Measurements from ENCODE around the gene AATK. TPM values are rescaled to one million over a fixed set of nuclear protein-coding genes. Genes with fewer than 3 reads are reported as not detected.

The AATK gene
- total and polyA plus RNA-seq, 4 donors: 2.9 to 15.1 (median 9.1) TPM

DNA sequence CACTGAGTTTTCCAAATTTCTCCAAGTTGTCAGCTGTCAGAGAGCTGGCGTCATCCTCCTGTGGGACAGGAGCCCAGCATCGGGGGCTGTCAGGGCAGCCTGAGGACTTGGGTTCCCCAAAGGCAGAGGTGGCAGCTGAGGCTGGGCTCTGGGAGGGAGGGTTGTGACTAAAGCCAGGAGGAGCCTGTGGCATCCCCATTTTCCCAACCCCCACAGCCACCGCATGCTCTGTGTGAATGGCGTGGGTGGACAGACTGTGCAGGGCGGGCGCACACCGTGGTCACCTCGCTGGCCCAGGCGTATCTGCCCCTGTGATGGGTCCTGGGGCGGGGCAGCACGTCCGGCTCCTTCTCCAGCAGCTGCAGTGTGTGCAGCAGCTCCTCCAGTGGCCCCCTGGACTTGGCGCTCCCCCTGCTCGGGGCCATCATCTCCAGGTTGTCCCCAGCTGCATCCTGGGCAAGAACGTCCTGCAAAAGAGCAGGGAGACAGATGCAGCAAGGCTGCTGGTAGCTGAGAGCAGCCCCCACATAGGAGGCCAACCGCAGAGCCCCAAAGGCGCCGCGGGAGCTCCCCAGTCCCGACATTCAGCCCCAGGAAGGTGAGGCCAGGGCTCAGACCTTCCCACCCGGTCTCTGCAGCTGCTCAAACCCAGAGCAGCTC, 31.9 kb upstream of the AATK start:
- H3K9me3 ChIP-seq (ENCODE audit: control insufficient read depth, low read length): no peaks in the 10 kb centered on the region
- H3K27ac ChIP-seq (ENCODE audit: low read depth in 1 of 2, low read length in 2 of 2): no peak overlapping the region
- intact Hi-C loops (cut with DNase I): no loop called here
- no peaks in the 10 kb centered on the region for H3K36me3 ChIP-seq (ENCODE audit: control insufficient read depth in 1 of 2, insufficient read depth in 2 of 2, low read length in 1 of 2)
- no peak for DNase-seq
- no peaks in the 10 kb centered on the region for H3K4me1 ChIP-seq (ENCODE audit: control insufficient read depth in 1 of 2, insufficient read depth in 2 of 2, low read length in 2 of 2)
- 93 to 94% methylated on average over 21 of the region's 21 CpGs for WGBS, 2 donors
- ATAC-seq (ENCODE audit: low FRiP score): no peak
- no peaks in the 10 kb centered on the region for H3K27me3 ChIP-seq (ENCODE audit: control insufficient read depth in 1 of 2, insufficient read depth in 2 of 2, low read length in 1 of 2)
- H3K4me3 ChIP-seq (ENCODE audit: low read length in 2 of 2): no peak overlapping the region

DNA sequence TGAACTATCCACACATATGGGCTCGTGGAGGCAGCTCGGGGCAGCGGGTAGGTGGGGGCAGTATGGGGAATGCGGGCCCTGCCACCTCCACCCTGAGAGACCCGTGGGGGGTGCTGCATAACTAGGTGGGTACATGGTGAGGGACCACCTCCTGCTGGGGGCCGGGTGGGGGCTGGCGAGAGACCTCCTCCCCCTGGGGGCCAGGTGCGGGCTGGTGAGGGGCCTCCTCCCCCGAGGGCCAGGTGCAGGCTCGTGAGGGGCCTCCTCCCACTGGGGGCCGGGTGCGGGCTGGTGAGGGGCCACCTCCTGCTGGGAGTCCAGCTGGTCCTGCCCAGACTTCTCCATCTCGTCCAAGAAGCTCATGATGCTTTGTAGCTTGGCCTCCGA, 31.4 kb upstream of the AATK start:
- 86 to 89% methylated on average over 14 of the region's 14 CpGs for WGBS, 2 donors
- DNase-seq (no peak), ATAC-seq (ENCODE audit: low FRiP score) (no peak)
- Histone ChIP-seq H3K36me3 (ENCODE audit: control insufficient read depth in 1 of 2, insufficient read depth in 2 of 2, low read length in 1 of 2) (no peaks in the 10 kb centered on the region), H3K4me1 (ENCODE audit: control insufficient read depth in 1 of 2, insufficient read depth in 2 of 2, low read length in 2 of 2) (no peaks in the 10 kb centered on the region), H3K9me3 (ENCODE audit: control insufficient read depth, low read length) (no peaks in the 10 kb centered on the region), H3K27ac (ENCODE audit: low read depth in 1 of 2, low read length in 2 of 2) (no peak overlapping the region), H3K4me3 (ENCODE audit: low read length in 2 of 2) (no peak overlapping the region), H3K27me3 (ENCODE audit: control insufficient read depth in 1 of 2, insufficient read depth in 2 of 2, low read length in 1 of 2) (no peaks in the 10 kb centered on the region)
- intact Hi-C loops (cut with DNase I): no loop called here

DNA sequence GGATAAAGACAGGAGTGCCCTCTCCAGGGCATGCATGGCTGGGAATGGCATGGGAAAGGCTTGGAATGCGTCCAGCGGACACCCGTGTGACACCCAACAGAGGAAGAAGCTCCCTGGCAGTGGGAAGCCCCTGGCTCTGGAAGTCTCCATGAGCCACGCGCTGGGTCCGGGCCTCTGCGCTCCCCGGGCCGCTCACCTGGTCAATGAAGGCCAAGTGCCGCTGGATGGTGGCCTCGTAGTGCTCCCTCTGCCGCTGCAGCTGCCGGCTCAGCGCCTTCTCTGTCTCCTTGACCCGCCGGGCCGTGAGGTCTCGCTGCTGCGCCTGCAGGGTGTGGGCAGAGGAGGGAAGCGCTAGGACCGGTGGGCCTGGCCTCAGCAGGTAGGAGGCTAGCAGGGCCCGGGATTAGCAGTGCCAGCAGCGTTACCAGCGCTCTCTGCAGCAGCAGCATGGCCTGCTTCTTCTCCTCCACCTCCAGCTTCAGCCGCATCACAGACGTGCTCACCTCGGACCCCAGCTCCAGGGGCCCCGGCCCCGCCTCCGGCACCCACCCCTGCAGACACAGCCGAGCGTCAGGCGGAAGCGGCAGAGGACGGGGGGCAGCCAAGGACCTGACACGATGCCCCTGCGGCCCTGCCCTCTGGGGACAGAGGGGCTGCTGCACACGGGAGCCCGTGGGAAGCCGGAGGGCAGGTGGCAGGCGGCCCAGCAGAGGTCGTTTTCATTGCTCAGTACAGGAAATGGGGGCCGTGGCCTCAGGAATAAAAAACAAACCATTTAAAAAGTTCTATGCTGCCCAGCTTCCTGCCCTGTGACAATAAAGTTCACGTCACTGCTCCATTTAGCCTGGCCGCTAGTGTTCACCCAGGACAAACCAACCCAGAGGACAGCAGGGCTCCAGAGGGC, 30.7 kb upstream of the AATK start:
- no peak overlapping the region for H3K4me3 ChIP-seq (ENCODE audit: low read length in 2 of 2)
- no peak for ATAC-seq (ENCODE audit: low FRiP score)

DNA sequence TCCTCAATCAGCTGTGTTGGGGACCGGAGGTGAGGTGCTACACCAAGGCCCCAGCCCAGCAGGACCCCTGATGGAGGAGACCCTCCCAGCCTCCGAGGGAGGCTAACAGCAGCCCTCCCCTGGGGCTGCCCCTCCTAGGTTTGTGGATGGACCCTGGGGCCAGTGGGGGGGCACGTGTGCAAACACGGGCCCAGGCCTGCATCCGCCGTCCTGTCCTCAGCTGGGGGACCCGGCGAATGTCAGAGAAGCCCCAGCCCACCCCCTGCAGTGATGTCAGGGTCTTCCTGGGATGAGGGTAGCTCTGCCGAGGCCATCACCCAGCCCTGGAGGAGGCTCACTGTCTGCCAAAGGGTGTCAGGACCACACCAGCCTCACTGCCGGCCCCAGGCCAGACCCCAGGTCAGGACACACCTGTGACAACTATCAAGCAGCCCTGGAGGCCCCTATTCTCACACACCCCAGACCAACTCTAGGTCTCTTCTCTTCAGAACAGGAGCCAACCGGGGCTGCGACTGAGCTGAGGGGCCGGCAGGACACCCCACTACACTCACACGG, 30.0 kb upstream of the AATK start:
- 90 to 91% methylated on average over 12 to 14 of the region's 14 CpGs for WGBS, 2 donors
- Histone ChIP-seq H3K9me3 (ENCODE audit: control insufficient read depth, low read length) (no peaks in the 10 kb centered on the region), H3K4me3 (ENCODE audit: low read length in 2 of 2) (no peak overlapping the region), H3K36me3 (ENCODE audit: control insufficient read depth in 1 of 2, insufficient read depth in 2 of 2, low read length in 1 of 2) (no peaks in the 10 kb centered on the region), H3K27me3 (ENCODE audit: control insufficient read depth in 1 of 2, insufficient read depth in 2 of 2, low read length in 1 of 2) (no peaks in the 10 kb centered on the region), H3K27ac (ENCODE audit: low read depth in 1 of 2, low read length in 2 of 2) (no peak overlapping the region), H3K4me1 (ENCODE audit: control insufficient read depth in 1 of 2, insufficient read depth in 2 of 2, low read length in 2 of 2) (no peaks in the 10 kb centered on the region)
- ATAC-seq (ENCODE audit: low FRiP score): no peak
- intact Hi-C loops (cut with DNase I): no loop called here
- DNase-seq: no peak

More for the DNA sequence above, 30.7 kb upstream of the AATK start:
- H3K27ac ChIP-seq (ENCODE audit: low read depth in 1 of 2, low read length in 2 of 2): no peak overlapping the region
- H3K27me3 ChIP-seq (ENCODE audit: control insufficient read depth in 1 of 2, insufficient read depth in 2 of 2, low read length in 1 of 2): no peaks in the 10 kb centered on the region
- H3K9me3 ChIP-seq (ENCODE audit: control insufficient read depth, low read length): no peaks in the 10 kb centered on the region
- no peaks in the 10 kb centered on the region for H3K36me3 ChIP-seq (ENCODE audit: control insufficient read depth in 1 of 2, insufficient read depth in 2 of 2, low read length in 1 of 2)
- H3K4me1 ChIP-seq (ENCODE audit: control insufficient read depth in 1 of 2, insufficient read depth in 2 of 2, low read length in 2 of 2): no peaks in the 10 kb centered on the region
- 87 to 91% methylated on average over 45 of the region's 45 CpGs for WGBS, 2 donors
- intact Hi-C loops (cut with DNase I): no loop called here
- no peak for DNase-seq

DNA sequence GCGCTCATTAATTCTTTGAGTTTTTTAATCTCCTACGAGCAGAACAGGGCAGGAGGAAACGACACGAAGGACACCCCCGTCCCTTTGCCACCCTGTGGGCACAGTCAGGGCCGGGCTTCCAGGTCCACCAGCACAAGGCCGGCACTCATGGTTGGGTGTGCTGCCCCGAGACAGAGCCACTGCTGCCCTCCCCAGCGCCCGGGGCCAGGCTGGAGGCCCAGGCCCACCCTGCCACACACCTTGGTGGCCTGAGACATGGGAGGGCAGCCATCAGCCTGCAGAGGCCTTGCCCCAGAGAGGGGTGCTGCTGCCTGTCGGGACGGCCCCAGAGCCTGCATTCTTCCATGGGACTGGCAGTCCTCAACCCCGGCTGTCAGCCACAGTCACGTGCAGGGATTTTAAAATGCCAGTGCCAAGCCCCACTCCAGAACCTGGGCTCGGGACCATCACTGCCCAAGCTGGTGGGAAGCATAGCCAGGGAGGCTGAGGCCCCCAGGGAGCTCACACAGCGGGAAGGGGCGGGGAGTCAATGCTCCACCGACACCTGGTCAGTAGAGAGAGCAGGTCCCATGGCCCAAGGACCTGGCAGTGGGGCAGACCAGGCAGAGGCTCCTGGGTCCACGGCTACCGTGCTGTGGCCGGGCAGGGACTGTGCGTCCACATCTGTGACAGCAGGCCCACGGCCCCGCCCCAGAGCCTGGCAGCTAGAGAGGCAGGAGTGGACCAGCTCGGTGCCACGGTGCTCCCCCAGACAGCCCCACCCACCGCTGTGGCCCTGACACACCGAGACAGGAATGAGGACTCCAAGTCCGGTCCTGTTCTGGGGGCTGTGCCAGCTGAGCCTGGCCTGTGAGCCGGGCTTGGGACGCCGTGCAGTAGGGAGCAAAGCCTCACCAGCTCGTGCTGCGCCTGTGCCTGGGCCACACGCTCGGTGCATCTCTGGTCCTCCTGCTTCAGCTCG, 29.2 kb upstream of the AATK start:
- no peaks in the 10 kb centered on the region for H3K36me3 ChIP-seq (ENCODE audit: control insufficient read depth in 1 of 2, insufficient read depth in 2 of 2, low read length in 1 of 2)
- no peaks in the 10 kb centered on the region for H3K9me3 ChIP-seq (ENCODE audit: control insufficient read depth, low read length)
- WGBS, 2 donors: 57 to 58% methylated on average over 37 of the region's 37 CpGs
- no peak for DNase-seq
- intact Hi-C loops (cut with DNase I): no loop called here
- H3K4me3 ChIP-seq (ENCODE audit: low read length in 2 of 2): no peak overlapping the region
- H3K27me3 ChIP-seq (ENCODE audit: control insufficient read depth in 1 of 2, insufficient read depth in 2 of 2, low read length in 1 of 2): no peaks in the 10 kb centered on the region
- no peaks in the 10 kb centered on the region for H3K4me1 ChIP-seq (ENCODE audit: control insufficient read depth in 1 of 2, insufficient read depth in 2 of 2, low read length in 2 of 2)
- H3K27ac ChIP-seq (ENCODE audit: low read depth in 1 of 2, low read length in 2 of 2): no peak overlapping the region
- ATAC-seq (ENCODE audit: low FRiP score): peak; percentile 33

DNA sequence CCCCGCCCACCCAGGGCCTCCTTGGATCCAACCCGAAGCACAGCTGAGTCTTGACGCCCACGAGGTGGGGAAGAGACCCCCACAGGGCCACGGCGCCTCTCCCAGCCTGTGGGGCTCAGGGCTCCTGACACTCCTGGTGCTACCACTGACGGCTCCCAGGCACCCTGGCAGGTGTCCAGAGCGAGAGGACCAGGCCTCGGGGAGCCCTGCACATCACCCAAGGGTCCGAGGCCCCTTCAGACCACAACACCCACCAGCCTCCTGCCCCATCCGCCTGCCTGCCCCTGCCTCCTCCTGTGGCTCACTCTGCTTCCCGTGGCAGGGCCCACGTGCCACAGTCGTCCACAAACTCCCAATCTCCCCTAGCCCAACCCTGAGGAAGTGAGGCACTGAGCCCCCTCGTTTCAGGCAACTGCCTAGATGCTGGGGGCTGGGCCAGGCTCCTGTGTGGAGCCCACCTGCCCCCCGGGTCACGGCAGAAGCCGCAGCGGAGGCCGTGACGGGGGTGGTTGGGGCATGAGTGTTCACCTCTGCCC, 28.3 kb upstream of the AATK start:
- ATAC-seq (ENCODE audit: low FRiP score) (no peak), DNase-seq (no peak)
- Histone ChIP-seq H3K36me3 (ENCODE audit: control insufficient read depth in 1 of 2, insufficient read depth in 2 of 2, low read length in 1 of 2) (no peaks in the 10 kb centered on the region), H3K27me3 (ENCODE audit: control insufficient read depth in 1 of 2, insufficient read depth in 2 of 2, low read length in 1 of 2) (no peaks in the 10 kb centered on the region), H3K4me1 (ENCODE audit: control insufficient read depth in 1 of 2, insufficient read depth in 2 of 2, low read length in 2 of 2) (no peaks in the 10 kb centered on the region), H3K4me3 (ENCODE audit: low read length in 2 of 2) (no peak overlapping the region), H3K27ac (ENCODE audit: low read depth in 1 of 2, low read length in 2 of 2) (no peak overlapping the region), H3K9me3 (ENCODE audit: control insufficient read depth, low read length) (no peaks in the 10 kb centered on the region)
- intact Hi-C loops (cut with DNase I): no loop called here
- WGBS, 2 donors: 93 to 95% methylated on average over 17 to 21 of the region's 21 CpGs

DNA sequence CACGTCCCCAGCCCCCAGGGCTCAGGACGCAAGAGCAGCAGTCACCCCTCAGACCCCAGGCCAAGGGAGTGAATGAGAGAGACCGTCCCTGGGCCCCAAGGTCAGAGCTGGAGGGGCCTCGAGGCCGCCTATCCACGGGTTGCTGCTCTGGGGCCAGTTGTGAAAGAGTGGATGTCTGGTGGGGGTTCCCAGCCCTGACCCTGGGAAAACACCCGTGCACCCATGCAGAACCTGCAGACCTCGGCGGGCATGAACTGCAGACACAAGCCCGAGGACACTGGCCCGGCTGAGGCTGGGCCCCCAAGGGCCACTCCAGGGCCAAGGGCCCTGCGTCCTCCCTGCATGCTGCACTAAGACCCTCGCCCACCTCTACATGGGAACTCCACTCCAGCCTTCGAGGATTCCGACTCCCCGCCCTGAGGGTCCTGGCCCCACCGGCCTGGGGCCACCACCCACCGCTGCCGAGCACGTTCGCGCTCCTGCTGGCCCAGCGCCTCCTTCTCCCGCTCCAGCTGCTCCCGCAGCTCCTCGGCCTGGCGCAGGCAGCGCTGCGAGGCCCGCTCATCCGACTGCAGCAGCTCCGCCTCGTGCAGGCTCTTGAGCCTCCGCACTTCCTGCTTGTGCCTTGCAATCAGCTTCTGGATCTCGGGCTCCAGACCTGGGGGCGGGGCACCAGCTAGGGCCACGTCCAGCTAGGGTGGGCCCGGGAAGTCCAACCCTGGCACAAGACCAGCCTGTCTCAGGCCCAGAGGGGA, 27.6 kb upstream of the AATK start:
- H3K9me3 ChIP-seq (ENCODE audit: control insufficient read depth, low read length): no peaks in the 10 kb centered on the region
- H3K36me3 ChIP-seq (ENCODE audit: control insufficient read depth in 1 of 2, insufficient read depth in 2 of 2, low read length in 1 of 2): no peaks in the 10 kb centered on the region
- 92 to 94% methylated on average over 37 to 38 of the region's 38 CpGs for WGBS, 2 donors
- H3K27me3 ChIP-seq (ENCODE audit: control insufficient read depth in 1 of 2, insufficient read depth in 2 of 2, low read length in 1 of 2): no peaks in the 10 kb centered on the region
- no peak for ATAC-seq (ENCODE audit: low FRiP score)
- no peak overlapping the region for H3K4me3 ChIP-seq (ENCODE audit: low read length in 2 of 2)
- no peaks in the 10 kb centered on the region for H3K4me1 ChIP-seq (ENCODE audit: control insufficient read depth in 1 of 2, insufficient read depth in 2 of 2, low read length in 2 of 2)
- no peak for DNase-seq
- no peak overlapping the region for H3K27ac ChIP-seq (ENCODE audit: low read depth in 1 of 2, low read length in 2 of 2)
- intact Hi-C loops (cut with DNase I): no loop called here

DNA sequence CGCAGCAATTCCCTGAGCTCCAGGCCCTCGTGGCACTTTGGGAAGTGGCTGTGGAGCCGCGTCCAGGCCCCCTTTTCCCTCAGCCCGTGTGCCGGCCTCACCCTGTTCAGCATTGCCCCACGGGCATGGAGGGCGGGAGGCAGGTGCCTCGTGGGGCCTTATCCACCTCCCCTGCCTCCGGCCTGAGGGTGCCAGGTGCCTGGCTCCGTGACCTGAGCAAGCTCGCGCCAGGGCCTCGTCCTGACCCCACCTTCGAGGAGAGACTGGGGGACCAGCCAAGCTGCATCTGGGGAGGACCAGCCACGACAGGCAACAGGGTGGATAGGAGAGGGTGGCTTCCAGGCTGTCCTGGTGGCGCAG, 27.0 kb upstream of the AATK start:
- ATAC-seq (ENCODE audit: low FRiP score): no peak
- WGBS, 2 donors: 91 to 94% methylated on average over 17 of the region's 17 CpGs
- Histone ChIP-seq H3K27me3 (ENCODE audit: control insufficient read depth in 1 of 2, insufficient read depth in 2 of 2, low read length in 1 of 2) (no peaks in the 10 kb centered on the region), H3K4me3 (ENCODE audit: low read length in 2 of 2) (no peak overlapping the region), H3K4me1 (ENCODE audit: control insufficient read depth in 1 of 2, insufficient read depth in 2 of 2, low read length in 2 of 2) (no peaks in the 10 kb centered on the region), H3K36me3 (ENCODE audit: control insufficient read depth in 1 of 2, insufficient read depth in 2 of 2, low read length in 1 of 2) (no peaks in the 10 kb centered on the region), H3K9me3 (ENCODE audit: control insufficient read depth, low read length) (no peaks in the 10 kb centered on the region), H3K27ac (ENCODE audit: low read depth in 1 of 2, low read length in 2 of 2) (no peak overlapping the region)
- no peak for DNase-seq
- intact Hi-C loops (cut with DNase I): no loop called here

Measured in aorta (tissue), 5 donors.